ENCODE results near the gene RXRB. TPM values are rescaled to one million over a fixed set of nuclear protein-coding genes. Genes with fewer than 3 reads are reported as not detected.
A peak's percentile ranks its signal among the peaks of the same experiment; 100 is the strongest.

RXRB gene
- total and polyA plus RNA-seq, 2 donors (not counting 3 experiments of a cell fraction or from before 2014, with no cell fraction given), result 43.4 to 44.4 TPM

- peaks cover 22% of the 10 kb centered on the region for H3K4me1 ChIP-seq (ENCODE audit: control insufficient read depth, extremely low read depth, insufficient read depth, low read length)
- H3K9me1 ChIP-seq (replicated peaks; ENCODE audit: control insufficient read depth, extremely low read depth, insufficient read depth, low read length), result no peaks in the 10 kb centered on the region
- DNase-seq (ENCODE audit: low read depth, low spot score) (peak; percentile 60), FAIRE-seq (peak; percentile 67)
- H3K36me3 ChIP-seq (ENCODE audit: control insufficient read depth in 2 of 2, extremely low read depth in 1 of 2, insufficient read depth in 2 of 2, low read length in 2 of 2), result peaks cover 7 to 12% of the 10 kb centered on the region in 2 experiments
- TF ChIP-seq GATA2 (IDR thresholded peaks at IDR 0.05; ENCODE audit: insufficient read depth, insufficient read length, low read depth, low read length) (no peak), POLR2AphosphoS5 (IDR thresholded peaks at IDR 0.05; ENCODE audit: insufficient read depth, low read depth, low read length) (no peak), JUN (IDR thresholded peaks at IDR 0.05; ENCODE audit: borderline replicate concordance, insufficient read depth, insufficient read length, low read depth) (no peak), POLR2A (IDR thresholded peaks at IDR 0.05; ENCODE audit: low read depth, low read length) (no peak), MYC (IDR thresholded peaks at IDR 0.05; ENCODE audit: low read depth, low read length) (no peak), EZH2 (IDR thresholded peaks at IDR 0.05; ENCODE audit: borderline replicate concordance, low read depth, low read length, severe bottlenecking) (no peak), FOS (IDR thresholded peaks at IDR 0.05; ENCODE audit: borderline replicate concordance, insufficient read depth, low read length) (no peak), MAX (IDR thresholded peaks at IDR 0.05; ENCODE audit: insufficient read depth, insufficient read length) (no peak), CTCF (IDR thresholded peaks at IDR 0.05; ENCODE audit: extremely low read depth in 1 of 2, insufficient read depth in 1 of 2, low read depth in 1 of 2, low read length in 2 of 2) (no peak)
- H3K27ac ChIP-seq (ENCODE audit: insufficient read depth, low read depth, low read length), result peak overlapping the region; percentile 95
- no peaks in the 10 kb centered on the region for H4K20me1 ChIP-seq (replicated peaks; ENCODE audit: control insufficient read depth, extremely low read depth, insufficient read depth, low read length)
- no TSS peak for BruUV-seq (replicated peaks)
- H3K4me3 ChIP-seq (replicated peaks in 1 of 3; ENCODE audit: insufficient read depth in 1 of 3, low read depth in 1 of 3, low read length in 3 of 3), result peak overlapping the region; percentile 83 to 85 (median 85)
- H3K9me3 ChIP-seq (replicated peaks; ENCODE audit: control insufficient read depth, insufficient read depth, low read length), result no peaks in the 10 kb centered on the region
- no peaks in the 10 kb centered on the region for H3K27me3 ChIP-seq (ENCODE audit: control insufficient read depth in 2 of 2, insufficient read depth in 2 of 2, low read length in 2 of 2)
- intact Hi-C loops (cut with micrococcal nuclease) (loop anchor here (1.0 kb wide), 1 partner anchor 41 kb away; no protein-coding TSS in a partner anchor), dilution Hi-C loops (cut with MboI; ENCODE audit: extremely low pct_ligation_motif_present, low sequenced_read_pairs) (no loop called here)
- H3K9ac ChIP-seq (replicated peaks; ENCODE audit: extremely low read depth, insufficient read depth, low read length), result peak overlapping the region; percentile 97
- ChIA-PET POLR2A (interaction anchor here (1.1 kb wide), 1 partner anchor 64 kb away, joined by 4 read pairs; the partner anchor contains the start of genes RPS18 and VPS52), CTCF (interaction anchor here (1.9 to 2.7 kb wide), 2 partner anchors 10 to 40 kb away, joined by 9 to 29 read pairs; no protein-coding TSS in a partner anchor)
- H2AFZ ChIP-seq (ENCODE audit: low read depth, low read length), result peak overlapping the region; percentile 79
- peak overlapping the region; percentile 93 for H3K4me2 ChIP-seq (ENCODE audit: insufficient read depth, low read length)
- peaks cover 7% of the 10 kb centered on the region for H3K79me2 ChIP-seq (ENCODE audit: control insufficient read depth, insufficient read depth, low read length)
Observed at GRCh38 chr6:33207552-33208090, 7.2 kb upstream of the RXRB start.
